AG04449 (cell line): ENCODE measurements around the gene FBXO22.
A peak's percentile ranks its signal among the peaks of the same experiment; 100 is the strongest.

ENCODE experiments used
- CTCF ChIA-PET: fragments of 350-600 bp; formaldehyde crosslinking; extraction: SDS; loops from one replicate; lab custom pipeline; 2021; ENCODE audit warnings: antibody characterized with exemption; lab: Yijun Ruan, JAX
- POLR2A ChIA-PET: fragments of 400-600, 350-600 bp; formaldehyde crosslinking; extraction: SDS; loops from one replicate; lab custom pipeline; 2020; ENCODE audit warnings: antibody characterized with exemption, inconsistent platforms; lab: Yijun Ruan, JAX
- DNase-seq: peaks from one replicate; pipeline ENCODE4 v3.0.0-alpha.2; 2010; ENCODE audit warnings: low read depth, low spot score
- H3K4me3 ChIP-seq: 2 replicates; pipeline ENCODE4 v1.5.1; 2011; ENCODE audit warnings: low read depth, mild to moderate bottlenecking, control low read depth, low read length
- TF ChIP-seq, protein P1 (sequence below): IDR thresholded peaks from one replicate; pipeline ENCODE4 v1.5.1; 2011; ENCODE audit warnings: mild to moderate bottlenecking, moderate library complexity, low read length, control low read depth, inconsistent platforms; ENCODE audit not compliant: insufficient read depth; ENCODE audit errors: missing control alignments

The FBXO22 gene

GRCh38 chr15:75928680-75929608 lies 25.3 kb downstream of the FBXO22 start:
- DNase-seq = no peak
- TF ChIP-seq, protein P1, sequence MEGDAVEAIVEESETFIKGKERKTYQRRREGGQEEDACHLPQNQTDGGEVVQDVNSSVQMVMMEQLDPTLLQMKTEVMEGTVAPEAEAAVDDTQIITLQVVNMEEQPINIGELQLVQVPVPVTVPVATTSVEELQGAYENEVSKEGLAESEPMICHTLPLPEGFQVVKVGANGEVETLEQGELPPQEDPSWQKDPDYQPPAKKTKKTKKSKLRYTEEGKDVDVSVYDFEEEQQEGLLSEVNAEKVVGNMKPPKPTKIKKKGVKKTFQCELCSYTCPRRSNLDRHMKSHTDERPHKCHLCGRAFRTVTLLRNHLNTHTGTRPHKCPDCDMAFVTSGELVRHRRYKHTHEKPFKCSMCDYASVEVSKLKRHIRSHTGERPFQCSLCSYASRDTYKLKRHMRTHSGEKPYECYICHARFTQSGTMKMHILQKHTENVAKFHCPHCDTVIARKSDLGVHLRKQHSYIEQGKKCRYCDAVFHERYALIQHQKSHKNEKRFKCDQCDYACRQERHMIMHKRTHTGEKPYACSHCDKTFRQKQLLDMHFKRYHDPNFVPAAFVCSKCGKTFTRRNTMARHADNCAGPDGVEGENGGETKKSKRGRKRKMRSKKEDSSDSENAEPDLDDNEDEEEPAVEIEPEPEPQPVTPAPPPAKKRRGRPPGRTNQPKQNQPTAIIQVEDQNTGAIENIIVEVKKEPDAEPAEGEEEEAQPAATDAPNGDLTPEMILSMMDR = peak; percentile 32
- CTCF ChIA-PET = interaction anchor here (0.6 to 4.3 kb wide), 11 partner anchors 8 to 328 kb away, joined by 3 to 18 read pairs (median 3); partner anchors contain the start of gene FBXO22

DNA sequence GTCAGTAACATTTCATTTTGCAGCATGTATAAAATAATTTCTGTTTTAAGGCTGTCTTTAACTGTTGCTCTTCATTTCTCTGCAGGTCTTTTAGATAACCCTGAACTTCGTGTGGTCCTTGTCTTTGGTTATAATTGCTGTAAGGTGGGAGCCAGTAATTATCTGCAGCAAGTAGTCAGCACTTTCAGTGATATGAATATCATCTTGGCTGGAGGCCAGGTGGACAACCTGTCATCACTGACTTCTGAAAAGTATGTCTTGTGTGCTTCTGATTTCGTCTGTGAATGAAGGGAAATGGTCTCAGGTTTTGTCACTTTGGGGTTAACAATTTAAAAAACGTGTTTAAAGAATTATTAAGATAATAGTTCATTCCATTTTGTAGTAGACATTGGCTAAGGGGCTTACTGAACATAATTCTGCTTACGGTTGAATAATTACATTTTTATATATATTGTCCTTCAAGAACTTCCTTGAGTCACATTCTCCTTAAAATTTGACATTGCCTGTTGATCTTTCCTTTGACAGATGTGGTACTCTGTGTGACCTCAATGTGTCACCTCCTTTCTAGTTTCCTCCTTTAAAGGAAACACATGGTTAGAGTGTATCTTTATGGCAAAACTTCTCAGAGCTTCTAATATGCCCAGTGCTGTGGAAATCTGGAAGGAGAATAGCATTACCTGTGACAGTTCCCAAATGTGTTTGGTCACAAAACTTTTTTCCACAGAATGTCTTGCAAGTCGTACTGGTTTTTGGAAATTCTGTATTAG lies 26.3 kb downstream of the FBXO22 start:
- H3K4me3 ChIP-seq = no peak overlapping the region
- TF ChIP-seq, protein P1 = no peak
- POLR2A ChIA-PET = interaction anchor here (0.7 kb wide), 1 partner anchor 255 kb away, joined by 5 read pairs; no protein-coding TSS in a partner anchor
- CTCF ChIA-PET = interaction anchor here (0.6 to 4.3 kb wide), 6 partner anchors 8 to 329 kb away, joined by 3 to 18 read pairs (median 3); no protein-coding TSS in a partner anchor
- no peak for DNase-seq

More at GRCh38 chr15:75928680-75929608, 25.3 kb downstream of the FBXO22 start:
- POLR2A ChIA-PET = interaction anchor here (0.7 kb wide), 1 partner anchor 256 kb away, joined by 5 read pairs; no protein-coding TSS in a partner anchor
- H3K4me3 ChIP-seq = no peak overlapping the region

DNA sequence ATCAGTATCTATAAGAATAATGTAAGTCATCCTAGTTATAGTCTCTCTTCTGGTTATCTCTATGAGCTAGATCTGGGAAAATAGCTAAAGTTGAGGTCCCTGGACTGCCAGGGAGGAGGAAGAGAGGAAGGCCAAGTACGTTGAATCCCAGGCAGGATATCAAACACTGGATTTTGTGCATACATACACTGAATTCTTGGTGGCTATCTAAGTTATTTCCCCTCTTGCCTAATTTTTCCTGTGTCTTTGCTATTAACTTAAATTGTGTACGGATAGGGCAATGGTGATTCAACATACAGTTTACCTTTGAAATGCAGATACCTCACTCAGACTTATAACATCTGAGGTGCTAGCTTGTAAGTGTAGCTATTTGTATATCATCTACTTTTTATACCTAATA lies 27.2 kb downstream of the FBXO22 start:
- DNase-seq = no peak
- TF ChIP-seq, protein P1 = no peak
- POLR2A ChIA-PET = no interaction called here
- CTCF ChIA-PET = interaction anchor here (1.1 to 1.9 kb wide), 2 partner anchors 9 to 208 kb away, joined by 3 to 7 read pairs; no protein-coding TSS in a partner anchor
- no peak overlapping the region for H3K4me3 ChIP-seq

- H3K4me3 ChIP-seq = no peak overlapping the region
- CTCF ChIA-PET = interaction anchor here (0.6 to 1.8 kb wide), 2 partner anchors 20 to 21 kb away, joined by 3 to 4 read pairs; no protein-coding TSS in a partner anchor
- TF ChIP-seq, protein P1 = no peak
- no peak for DNase-seq
- POLR2A ChIA-PET = no interaction called here
Measured at GRCh38 chr15:75942464-75942863, 38.8 kb downstream of the FBXO22 start.

DNA sequence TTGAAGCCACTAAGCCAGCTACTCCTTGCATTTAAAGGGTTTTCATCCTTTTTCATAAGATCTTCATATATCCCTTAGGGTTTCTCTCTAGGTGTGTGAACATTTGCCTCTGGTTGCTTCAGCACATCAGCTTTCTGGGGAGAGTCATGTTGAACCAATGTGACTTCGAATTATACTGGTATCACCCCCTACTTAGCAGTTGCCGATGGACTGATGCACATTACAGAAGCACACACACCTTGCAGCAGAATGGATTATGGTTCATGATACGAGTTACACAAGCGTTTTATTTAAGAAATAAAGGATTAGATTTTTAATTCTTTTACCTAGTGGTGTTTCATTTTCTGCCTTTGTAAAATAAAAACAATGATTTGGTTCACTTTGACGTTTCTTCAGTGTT lies 39.6 kb downstream of the FBXO22 start:
- POLR2A ChIA-PET = no interaction called here
- DNase-seq = no peak

More for the DNA sequence above, 39.6 kb downstream of the FBXO22 start:
- no peak overlapping the region for H3K4me3 ChIP-seq
- CTCF ChIA-PET = no interaction called here
- TF ChIP-seq, protein P1 = no peak
